Testis (tissue), 2 donors: ENCODE measurements around the gene ARTN.

Experiments
- CTCF ChIP-seq, 3 experiments: fragments of 450-650 bp in 2 of 3; fragments of 200-600 bp in 1 of 3; sonication (generic) in 1 of 3; IDR thresholded peaks; one replicate each; pipeline ENCODE4 v1.5.1; 2016 to 2019; ENCODE audit warnings: antibody characterized with exemption in 3 of 3, mild to moderate bottlenecking in 2 of 3, moderate library complexity in 1 of 3
- POLR2A ChIP-seq: fragments of 450-650 bp; IDR thresholded peaks from one replicate; pipeline ENCODE4 v1.6.1; 2017; ENCODE audit warnings: antibody characterized with exemption, mild to moderate bottlenecking, moderate library complexity

GRCh38 chr1:43936431-43937151 lies 3.0 kb downstream of the ARTN start:
- TF ChIP-seq CTCF (IDR thresholded peaks at IDR 0.05) (no peak), POLR2A (no peak)
